HG03342 (cell line): ENCODE results near the gene RELL2.
A peak's percentile ranks its signal among the peaks of the same experiment; 100 is the strongest.
"Not testable (repeated sequence)": the region's sequence is repeated elsewhere in the genome, so short reads cannot be mapped to it uniquely, and the experiment has no call there.

Experiments
- ATAC-seq: cut with Tn5 transposase; IDR thresholded peaks from one replicate; pipeline ENCODE4 v1.9.1; 2021; ENCODE audit warnings: mild to moderate bottlenecking, moderate library complexity; ENCODE audit not compliant: unreplicated experiment

The RELL2 gene, protein sequence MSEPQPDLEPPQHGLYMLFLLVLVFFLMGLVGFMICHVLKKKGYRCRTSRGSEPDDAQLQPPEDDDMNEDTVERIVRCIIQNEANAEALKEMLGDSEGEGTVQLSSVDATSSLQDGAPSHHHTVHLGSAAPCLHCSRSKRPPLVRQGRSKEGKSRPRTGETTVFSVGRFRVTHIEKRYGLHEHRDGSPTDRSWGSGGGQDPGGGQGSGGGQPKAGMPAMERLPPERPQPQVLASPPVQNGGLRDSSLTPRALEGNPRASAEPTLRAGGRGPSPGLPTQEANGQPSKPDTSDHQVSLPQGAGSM

DNA sequence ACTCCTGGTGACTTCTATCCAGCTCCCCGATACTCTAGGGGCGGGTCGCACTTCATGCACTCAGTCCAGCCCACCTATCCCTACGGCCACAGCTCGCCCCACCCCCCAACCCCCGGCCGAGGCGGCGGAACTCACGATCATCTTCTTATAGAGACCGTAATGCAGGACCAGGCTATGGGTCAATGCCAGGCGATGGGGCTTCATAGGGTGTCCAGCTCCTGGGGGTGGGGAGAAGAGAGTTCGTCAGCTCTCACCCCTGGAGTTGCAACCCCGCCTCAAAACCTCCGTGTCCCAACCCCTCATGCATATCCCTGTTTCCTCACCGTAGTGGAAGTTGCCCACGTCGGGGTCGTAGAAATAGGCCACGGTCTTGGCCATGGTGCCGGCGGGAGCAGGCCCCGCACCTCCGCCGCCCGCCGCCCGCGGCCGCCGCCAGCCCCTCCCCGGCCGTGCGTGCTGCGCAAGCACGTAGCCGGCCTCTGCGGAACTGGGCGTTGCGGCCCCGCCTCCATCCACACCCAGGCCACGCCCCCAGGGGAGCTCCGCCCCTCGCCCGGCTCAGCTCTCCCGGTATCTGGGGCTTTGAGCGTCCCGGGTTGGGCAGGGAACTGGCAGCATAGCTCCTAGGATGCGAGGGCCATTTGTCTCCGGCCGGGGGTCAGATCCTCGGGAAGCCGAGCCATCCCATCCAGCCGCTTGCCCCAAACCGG lies at the start of gene RELL2, which contains the start of gene HDAC3:
Gene RELL2, plus strand, starts transcription at position 585 of the 710 bp plus-strand sequence. CDS start 1,229 bp downstream, outside the sequence.
Gene HDAC3, minus strand, starts transcription at position 437 of the 710 bp plus-strand sequence. Its CDS starts 59 bp downstream, at position 378.
- ATAC-seq = peak; percentile 72

DNA sequence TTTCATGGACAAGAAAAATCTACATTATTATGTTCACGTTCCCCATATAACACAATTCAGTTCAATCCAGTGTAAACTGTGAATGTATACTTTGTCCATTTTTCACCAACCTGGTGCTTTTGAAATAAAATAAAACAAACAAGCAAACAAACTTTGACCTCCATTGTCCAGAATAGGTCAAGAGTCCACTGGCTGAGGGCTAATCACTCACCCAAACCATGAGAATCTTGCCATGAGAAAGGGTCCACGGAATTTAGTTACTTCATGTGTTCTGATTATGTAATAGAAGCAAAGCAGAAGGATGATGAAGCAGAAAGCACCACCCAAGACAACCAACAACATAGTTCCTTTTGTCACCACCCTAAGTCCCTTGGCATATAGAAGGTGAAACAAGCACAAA lies 46.7 kb upstream of the RELL2 start:
- ATAC-seq = no peak

DNA sequence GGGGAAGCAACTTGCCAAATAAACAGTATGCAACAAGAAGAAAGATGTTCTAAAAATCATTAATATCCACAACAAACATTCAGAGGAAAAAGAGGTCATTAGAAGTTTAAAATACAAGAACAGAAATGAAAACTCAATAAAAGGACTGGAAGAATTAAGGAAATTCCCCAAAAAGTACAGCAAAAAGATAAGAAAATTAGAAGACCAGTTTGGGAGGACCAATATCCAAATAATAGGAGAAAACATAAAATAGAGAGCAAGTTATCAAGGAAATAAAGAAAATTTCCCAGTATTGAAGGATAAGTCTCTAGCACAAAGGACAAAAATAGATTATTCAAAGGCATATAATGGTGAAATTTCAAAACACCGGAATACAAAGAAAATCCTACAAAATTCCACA lies 39.9 kb upstream of the RELL2 start:
- ATAC-seq = no peak

DNA sequence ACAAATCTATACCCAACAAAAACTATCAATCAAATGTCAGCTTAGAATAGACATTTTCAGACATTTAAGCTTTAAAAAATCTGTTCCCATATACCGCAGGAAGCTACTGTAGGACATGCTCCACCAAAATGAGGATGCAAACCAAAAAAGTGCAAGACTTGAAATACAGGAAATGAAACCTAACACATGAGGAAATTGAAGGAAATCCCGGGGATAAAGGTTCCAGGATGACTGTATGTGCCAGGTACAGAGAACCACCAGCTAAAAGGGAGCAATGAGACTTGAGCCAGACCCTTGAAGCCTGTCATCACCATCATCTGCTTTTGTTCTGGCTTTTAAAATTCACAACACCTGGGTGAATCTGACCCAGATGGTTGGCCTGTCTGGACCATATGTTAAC lies 39.4 kb upstream of the RELL2 start:
- no peak for ATAC-seq

DNA sequence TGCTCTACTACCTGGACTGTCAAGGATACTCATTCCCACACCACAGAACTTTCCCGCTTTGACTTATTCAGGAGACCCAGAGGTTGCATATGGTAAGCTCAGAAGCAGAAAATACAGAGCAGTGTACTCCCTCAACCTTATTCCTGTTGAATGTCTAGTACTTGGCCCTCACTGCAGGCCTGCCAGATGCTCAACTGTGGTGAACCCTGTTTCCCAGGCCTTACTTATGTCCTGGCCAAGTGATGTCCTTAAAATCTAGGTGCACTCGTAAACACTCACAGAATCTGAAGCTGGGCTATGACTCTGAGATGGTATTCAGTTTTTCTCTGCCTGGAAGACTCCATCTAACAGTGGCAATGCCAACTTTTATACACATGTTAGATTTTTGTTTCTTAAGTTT lies 39.0 kb upstream of the RELL2 start:
- ATAC-seq = no peak

GRCh38 chr5:141598391-141599345 lies 38.1 kb upstream of the RELL2 start:
- peak; percentile 44 for ATAC-seq

- ATAC-seq = no peak
Observed at GRCh38 chr5:141602606-141603005, 34.2 kb upstream of the RELL2 start.

- ATAC-seq = no peak
Observed at GRCh38 chr5:141603923-141604717, 32.7 kb upstream of the RELL2 start.

DNA sequence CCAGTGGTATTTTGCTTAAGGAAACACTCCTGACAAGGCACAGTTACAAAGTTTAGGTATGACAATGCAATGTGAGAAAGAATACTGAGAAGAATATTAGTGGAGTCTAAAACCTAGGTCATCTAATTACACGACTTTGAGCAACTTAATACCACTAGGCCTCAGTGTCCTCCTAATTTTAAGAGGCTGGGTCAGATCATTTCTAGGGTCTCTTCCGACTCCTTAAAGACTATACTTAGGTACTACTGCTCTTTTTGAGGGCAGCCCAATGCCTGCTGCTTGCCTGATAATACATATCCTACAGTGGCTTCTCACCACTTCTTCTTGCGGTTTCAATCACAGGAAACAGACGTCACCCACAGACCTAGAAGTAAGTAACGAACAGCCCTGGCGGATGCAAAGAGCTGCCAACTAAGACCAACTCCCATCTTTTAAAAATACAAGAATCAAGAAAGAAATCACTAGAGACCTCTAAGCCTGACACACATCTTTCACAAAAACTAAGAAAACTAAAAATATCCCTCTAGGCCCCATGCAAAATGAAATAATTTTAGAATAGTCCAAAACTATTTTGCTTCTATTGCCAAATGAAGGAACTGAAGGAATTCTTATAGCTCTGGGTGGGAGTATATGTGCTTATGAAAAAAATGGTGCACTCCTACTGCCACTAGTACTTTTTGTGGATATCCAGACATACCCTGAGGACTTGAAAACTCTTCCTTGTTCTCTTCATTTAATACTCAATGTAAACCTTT lies 31.1 kb upstream of the RELL2 start:
- peak; percentile 98 for ATAC-seq

- ATAC-seq = no peak
Observed at GRCh38 chr5:141608046-141608445, 28.8 kb upstream of the RELL2 start.

- no peak for ATAC-seq
Observed at GRCh38 chr5:141608557-141608956, 28.2 kb upstream of the RELL2 start.

GRCh38 chr5:141609044-141609443 lies 27.8 kb upstream of the RELL2 start:
- ATAC-seq = no peak

- not testable (repeated sequence) for ATAC-seq
Observed at GRCh38 chr5:141609921-141610320, 26.9 kb upstream of the RELL2 start.

GRCh38 chr5:141611289-141611688 lies 25.5 kb upstream of the RELL2 start:
- ATAC-seq = no peak

DNA sequence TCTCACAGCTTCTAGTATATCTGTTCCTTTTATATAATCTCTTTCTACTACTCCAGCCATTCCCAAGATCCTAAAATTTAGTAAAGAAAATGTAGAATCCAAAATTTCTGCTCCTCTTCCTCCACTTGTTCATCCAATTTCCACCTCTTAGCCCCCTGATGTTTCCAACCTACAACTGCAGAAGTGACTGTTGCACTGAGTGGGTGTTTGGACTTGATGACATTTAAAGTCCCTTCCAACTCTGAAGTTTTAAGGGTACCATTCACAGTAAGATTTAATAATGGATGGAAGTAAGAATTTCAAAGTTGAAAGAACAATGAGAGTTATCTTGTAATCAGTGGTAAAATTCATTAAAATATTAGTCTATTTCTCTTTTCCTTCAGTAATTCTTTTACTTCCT lies 23.5 kb upstream of the RELL2 start:
- no peak for ATAC-seq

GRCh38 chr5:141615991-141616720 lies 20.6 kb upstream of the RELL2 start:
- no peak for ATAC-seq

- ATAC-seq = no peak
Observed at GRCh38 chr5:141617128-141617527, 19.7 kb upstream of the RELL2 start.

GRCh38 chr5:141617682-141618029 lies 19.1 kb upstream of the RELL2 start:
- no peak for ATAC-seq
